ENCODE results near the gene WFIKKN1. TPM values are rescaled to one million over a fixed set of nuclear protein-coding genes. Genes with fewer than 3 reads are reported as not detected.

The WFIKKN1 gene
- total and polyA plus RNA-seq, 2 of the 13 experiments (the other 11 are each of a cell fraction or from before 2014, with no cell fraction given): 1.7 to 4.9 TPM

DNA sequence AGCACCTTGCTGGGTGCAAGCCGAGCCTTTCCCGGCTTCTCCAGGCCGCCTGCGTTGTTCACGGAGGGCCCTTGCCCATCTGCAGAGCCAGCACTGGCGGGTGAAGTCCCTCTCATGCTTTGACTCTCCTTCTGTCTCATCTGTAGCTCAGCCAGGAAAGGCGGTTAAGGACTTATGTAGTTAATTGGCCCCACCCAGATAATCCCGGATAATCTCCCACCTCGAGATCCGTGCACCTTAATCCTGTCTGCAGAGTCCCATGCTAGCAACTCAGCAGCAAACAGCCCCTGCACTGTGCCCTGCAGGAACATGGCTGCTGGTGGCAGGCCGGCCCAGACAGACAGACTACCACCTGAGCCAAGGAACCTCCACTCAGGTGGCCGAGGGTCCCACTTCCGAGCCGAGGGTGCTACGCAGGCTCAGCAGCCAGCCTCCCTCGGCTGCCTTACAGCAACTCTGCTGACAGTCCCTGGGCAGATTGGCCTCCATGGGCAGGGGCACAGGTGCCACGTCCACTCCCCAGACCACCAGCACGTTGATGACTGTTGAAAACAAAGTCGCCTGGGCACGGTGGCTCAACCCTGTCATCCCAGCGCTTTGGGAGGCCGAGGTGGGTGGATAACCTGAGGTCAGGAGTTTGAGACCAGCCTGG lies 24.0 kb upstream of the WFIKKN1 start:
- no peak overlapping the region for H3K9ac ChIP-seq (ENCODE audit: insufficient read depth, low read depth, low read length)
- H4K20me1 ChIP-seq (ENCODE audit: insufficient read depth, low read length): no peaks in the 10 kb centered on the region
- H3K36me3 ChIP-seq (replicated peaks in 1 of 2; ENCODE audit: control insufficient read depth in 1 of 2, insufficient read depth in 2 of 2, low read length in 2 of 2): 0 out of 5 replicates have a peak, but pooled peaks cover 0 to 3% of the 10 kb centered on the region in 2 experiments
- WGBS (ENCODE audit: low lambda C conversion rate): 99% methylated on average over 9 of the region's 22 CpGs
- peaks cover 8% of the 10 kb centered on the region for H3K79me2 ChIP-seq (ENCODE audit: insufficient read depth, low read length)
- FAIRE-seq: no peak
- H3K27ac ChIP-seq (ENCODE audit: extremely low read length, insufficient read depth, low read length): no peak overlapping the region
- DNase-seq (ENCODE audit: low spot score): no peak
- no peak for ATAC-seq
- H3K4me2 ChIP-seq (ENCODE audit: low read depth, low read length): no peak overlapping the region
- intact Hi-C loops (cut with micrococcal nuclease; ENCODE audit: unreplicated experiment): no loop called here
- no peaks in the 10 kb centered on the region for H3K27me3 ChIP-seq (ENCODE audit: control insufficient read depth in 1 of 2, insufficient read depth in 2 of 2, low read length in 2 of 2)
- no peak overlapping the region for H3K4me3 ChIP-seq (replicated peaks in 1 of 3; ENCODE audit: insufficient read depth in 1 of 3, low read depth in 2 of 3, low read length in 3 of 3)
- H2AFZ ChIP-seq (ENCODE audit: low read length): no peak overlapping the region
- ChIA-PET POLR2A (no interaction called here), CTCF (ENCODE audit: low intra/inter-chr PET ratio, low total read pairs) (interaction anchor here (1.1 kb wide), 1 partner anchor 28 kb away, joined by 3 read pairs; no protein-coding TSS in a partner anchor)
- no peaks in the 10 kb centered on the region for H3K9me3 ChIP-seq (ENCODE audit: low read length)
- no TSS peak for BruUV-seq (replicated peaks)
- peaks cover 17% of the 10 kb centered on the region for H3K4me1 ChIP-seq (ENCODE audit: insufficient read depth, low read length)
- in situ Hi-C loops (cut with HindIII; ENCODE audit: extremely low pct_ligation_motif_present, low pct_unique_long_range_greater_than_20kb): no loop called here
- TF ChIP-seq PAWR (CRISPR knock-in tag; IDR thresholded peaks at IDR 0.05; ENCODE audit: borderline replicate concordance) (no peak), THYN1 (CRISPR knock-in tag; IDR thresholded peaks at IDR 0.05; ENCODE audit: borderline replicate concordance, low read depth) (no peak), FOXM1 (CRISPR knock-in tag; IDR thresholded peaks at IDR 0.05) (no peak), RXRA (CRISPR knock-in tag; IDR thresholded peaks at IDR 0.05) (no peak), MBD4 (IDR thresholded peaks at IDR 0.05; ENCODE audit: borderline replicate concordance, low read length) (no peak), HNF4G (IDR thresholded peaks at IDR 0.05; ENCODE audit: borderline replicate concordance, low read depth, low read length) (no peak), HNF4G (CRISPR knock-in tag; IDR thresholded peaks at IDR 0.05; ENCODE audit: borderline replicate concordance, low read depth) (no peak)
- TF ChIP-seq, protein P1, sequence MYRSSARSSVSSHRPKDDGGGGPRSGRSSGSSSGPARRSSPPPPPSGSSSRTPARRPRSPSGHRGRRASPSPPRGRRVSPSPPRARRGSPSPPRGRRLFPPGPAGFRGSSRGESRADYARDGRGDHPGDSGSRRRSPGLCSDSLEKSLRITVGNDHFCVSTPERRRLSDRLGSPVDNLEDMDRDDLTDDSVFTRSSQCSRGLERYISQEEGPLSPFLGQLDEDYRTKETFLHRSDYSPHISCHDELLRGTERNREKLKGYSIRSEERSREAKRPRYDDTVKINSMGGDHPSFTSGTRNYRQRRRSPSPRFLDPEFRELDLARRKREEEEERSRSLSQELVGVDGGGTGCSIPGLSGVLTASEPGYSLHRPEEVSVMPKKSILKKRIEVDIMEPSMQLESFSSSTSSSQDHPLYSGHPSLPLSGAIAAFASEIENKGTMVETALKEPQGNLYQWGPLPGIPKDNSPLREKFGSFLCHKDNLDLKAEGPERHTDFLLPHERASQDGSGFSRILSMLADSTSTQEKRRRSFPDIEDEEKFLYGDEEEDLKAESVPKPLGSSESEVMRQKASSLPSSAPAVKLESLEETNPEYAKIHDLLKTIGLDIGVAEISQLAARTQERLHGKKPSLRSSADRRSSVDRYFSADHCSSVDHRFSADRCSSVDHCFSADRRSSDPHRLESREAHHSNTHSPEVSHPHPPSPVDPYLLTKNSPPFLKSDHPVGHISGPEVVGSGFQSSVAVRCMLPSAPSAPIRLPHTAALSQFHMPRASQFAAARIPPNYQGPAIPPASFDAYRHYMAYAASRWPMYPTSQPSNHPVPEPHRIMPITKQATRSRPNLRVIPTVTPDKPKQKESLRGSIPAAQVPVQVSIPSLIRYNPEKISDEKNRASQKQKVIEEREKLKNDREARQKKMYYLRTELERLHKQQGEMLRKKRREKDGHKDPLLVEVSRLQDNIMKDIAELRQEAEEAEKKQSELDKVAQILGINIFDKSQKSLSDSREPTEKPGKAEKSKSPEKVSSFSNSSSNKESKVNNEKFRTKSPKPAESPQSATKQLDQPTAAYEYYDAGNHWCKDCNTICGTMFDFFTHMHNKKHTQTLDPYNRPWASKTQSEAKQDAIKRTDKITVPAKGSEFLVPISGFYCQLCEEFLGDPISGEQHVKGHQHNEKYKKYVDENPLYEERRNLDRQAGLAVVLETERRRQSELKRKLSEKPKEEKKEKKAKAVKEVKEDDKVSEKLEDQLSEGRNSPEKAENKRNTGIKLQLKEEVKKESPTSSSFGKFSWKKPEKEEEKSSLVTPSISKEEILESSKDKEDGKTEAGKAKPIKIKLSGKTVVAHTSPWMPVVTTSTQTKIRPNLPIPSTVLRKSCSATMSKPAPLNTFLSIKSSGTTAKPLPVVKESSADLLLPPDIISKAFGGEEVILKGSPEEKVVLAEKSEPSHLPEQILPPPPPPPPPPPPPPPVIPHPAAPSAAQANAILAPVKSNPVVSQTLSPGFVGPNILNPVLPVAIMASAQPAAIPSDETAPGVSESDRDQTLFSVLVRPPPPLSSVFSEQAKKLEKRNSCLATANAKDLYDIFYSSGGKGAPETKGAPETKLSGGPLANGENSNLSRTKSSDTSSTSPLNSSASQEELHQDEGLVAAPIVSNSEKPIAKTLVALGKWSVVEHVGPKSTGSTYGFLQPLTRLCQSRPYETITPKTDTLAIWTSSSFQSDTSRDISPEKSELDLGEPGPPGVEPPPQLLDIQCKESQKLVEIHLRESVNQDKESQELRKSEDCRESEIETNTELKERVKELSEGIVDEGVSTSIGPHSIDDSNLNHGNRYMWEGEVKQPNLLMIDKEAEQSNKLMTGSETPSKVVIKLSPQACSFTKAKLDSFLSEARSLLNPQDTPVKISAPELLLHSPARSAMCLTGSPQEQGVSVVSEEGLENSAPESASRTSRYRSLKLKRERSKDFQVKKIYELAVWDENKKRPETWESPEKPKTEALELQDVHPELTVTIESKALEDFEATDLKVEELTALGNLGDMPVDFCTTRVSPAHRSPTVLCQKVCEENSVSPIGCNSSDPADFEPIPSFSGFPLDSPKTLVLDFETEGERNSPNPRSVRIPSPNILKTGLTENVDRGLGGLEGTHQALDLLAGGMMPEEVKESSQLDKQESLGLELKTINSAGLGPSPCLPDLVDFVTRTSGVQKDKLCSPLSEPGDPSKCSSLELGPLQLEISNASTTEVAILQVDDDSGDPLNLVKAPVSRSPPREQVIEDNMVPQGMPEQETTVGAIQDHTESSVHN (CRISPR knock-in tag; IDR thresholded peaks at IDR 0.05): no peak
- TF ChIP-seq, protein P2, sequence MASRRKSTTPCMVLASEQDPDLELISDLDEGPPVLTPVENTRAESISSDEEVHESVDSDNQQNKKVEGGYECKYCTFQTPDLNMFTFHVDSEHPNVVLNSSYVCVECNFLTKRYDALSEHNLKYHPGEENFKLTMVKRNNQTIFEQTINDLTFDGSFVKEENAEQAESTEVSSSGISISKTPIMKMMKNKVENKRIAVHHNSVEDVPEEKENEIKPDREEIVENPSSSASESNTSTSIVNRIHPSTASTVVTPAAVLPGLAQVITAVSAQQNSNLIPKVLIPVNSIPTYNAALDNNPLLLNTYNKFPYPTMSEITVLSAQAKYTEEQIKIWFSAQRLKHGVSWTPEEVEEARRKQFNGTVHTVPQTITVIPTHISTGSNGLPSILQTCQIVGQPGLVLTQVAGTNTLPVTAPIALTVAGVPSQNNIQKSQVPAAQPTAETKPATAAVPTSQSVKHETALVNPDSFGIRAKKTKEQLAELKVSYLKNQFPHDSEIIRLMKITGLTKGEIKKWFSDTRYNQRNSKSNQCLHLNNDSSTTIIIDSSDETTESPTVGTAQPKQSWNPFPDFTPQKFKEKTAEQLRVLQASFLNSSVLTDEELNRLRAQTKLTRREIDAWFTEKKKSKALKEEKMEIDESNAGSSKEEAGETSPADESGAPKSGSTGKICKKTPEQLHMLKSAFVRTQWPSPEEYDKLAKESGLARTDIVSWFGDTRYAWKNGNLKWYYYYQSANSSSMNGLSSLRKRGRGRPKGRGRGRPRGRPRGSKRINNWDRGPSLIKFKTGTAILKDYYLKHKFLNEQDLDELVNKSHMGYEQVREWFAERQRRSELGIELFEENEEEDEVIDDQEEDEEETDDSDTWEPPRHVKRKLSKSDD (CRISPR knock-in tag; IDR thresholded peaks at IDR 0.05; ENCODE audit: low read depth): no peak
- TF ChIP-seq, protein P3, sequence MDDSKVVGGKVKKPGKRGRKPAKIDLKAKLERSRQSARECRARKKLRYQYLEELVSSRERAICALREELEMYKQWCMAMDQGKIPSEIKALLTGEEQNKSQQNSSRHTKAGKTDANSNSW (CRISPR knock-in tag; IDR thresholded peaks at IDR 0.05; ENCODE audit: borderline replicate concordance): no peak
- TF ChIP-seq, protein P4, sequence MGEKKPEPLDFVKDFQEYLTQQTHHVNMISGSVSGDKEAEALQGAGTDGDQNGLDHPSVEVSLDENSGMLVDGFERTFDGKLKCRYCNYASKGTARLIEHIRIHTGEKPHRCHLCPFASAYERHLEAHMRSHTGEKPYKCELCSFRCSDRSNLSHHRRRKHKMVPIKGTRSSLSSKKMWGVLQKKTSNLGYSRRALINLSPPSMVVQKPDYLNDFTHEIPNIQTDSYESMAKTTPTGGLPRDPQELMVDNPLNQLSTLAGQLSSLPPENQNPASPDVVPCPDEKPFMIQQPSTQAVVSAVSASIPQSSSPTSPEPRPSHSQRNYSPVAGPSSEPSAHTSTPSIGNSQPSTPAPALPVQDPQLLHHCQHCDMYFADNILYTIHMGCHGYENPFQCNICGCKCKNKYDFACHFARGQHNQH (CRISPR knock-in tag; IDR thresholded peaks at IDR 0.05): no peak
